AG10803 (cell line): ENCODE data around the gene KLHL29.

Source experiments
- DNase-seq: peaks from one replicate; pipeline ENCODE4 v3.0.0; 2010; ENCODE audit warnings: low read depth
- H3K4me3 ChIP-seq: 2 replicates; pipeline ENCODE4 v1.5.1; 2011; ENCODE audit warnings: mild to moderate bottlenecking, low read length, control low read depth
- CTCF ChIP-seq: conservative IDR thresholded peaks from 2 replicates; pipeline ENCODE4 v1.5.1; 2011; ENCODE audit warnings: mild to moderate bottlenecking, low read length, control low read depth, inconsistent platforms

The KLHL29 gene

GRCh38 chr2:23379220-23379695 lies 5.7 kb upstream of the KLHL29 start:
- no peak overlapping the region for H3K4me3 ChIP-seq
- no peak for DNase-seq
- TF ChIP-seq CTCF, result no peak

DNA sequence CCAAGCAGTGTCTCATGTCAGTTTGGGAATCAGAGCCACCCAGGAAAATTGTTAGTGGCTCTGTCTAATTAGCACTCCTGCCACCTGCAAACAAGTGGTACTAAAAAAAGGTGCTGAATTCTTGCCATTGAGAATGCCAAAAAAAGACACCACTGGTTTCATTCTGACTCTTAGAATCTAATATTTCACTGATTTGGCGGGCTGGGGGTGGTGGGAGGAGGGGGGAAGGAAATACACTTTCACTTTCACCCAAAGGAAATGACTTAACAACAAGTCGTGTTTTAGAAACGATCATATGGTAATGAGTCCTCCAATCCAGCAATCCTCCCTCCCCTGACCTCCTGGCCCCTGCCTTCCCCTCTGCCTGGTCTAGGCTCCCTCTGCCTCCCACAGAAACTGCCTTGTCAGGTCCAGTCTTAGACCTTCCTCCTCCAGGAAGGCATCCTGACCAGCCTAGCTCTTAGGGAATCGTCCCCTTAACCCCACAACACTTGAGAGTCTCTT lies 4.4 kb upstream of the KLHL29 start:
- TF ChIP-seq CTCF, result no peak
- no peak overlapping the region for H3K4me3 ChIP-seq
- DNase-seq, result no peak

DNA sequence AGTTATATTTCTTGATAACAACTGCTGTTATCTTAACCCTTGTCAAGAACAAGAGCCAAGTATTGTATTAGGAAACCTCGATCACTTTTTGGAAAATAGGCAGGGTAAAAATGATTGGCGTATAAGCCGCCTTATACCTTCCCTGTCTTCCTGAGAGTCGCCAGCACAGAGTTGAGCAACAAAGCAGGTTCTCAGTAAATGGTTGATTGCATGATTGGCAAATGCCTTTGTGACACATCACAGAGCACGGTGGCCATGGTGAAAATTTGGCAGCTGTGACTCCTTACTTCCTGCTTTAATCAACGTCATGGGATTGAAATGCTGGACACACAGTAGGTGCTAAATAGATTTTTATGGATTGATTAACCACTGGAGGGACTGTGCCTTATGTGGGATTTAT lies 3.9 kb upstream of the KLHL29 start:
- no peak overlapping the region for H3K4me3 ChIP-seq
- no peak for TF ChIP-seq CTCF
- DNase-seq, result peak; percentile 72

DNA sequence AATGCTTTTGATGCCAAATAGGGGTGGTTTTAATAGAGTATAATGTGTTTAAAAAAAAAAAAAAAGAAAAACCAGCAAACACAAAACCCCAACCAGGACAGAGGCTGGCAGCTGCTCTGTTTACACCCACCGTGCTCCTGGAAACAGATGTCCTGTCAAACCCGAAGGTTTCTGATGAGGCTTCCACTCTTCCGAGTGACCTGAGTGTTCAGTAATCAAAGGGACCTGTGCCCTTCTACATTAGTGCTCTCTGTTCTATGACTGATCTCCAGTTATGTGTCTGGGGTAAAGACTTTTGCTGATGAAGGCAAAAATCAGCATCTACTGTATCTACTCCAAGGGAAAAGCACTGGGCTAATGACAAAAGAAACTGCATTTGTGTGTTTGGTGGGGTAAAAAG lies 3.5 kb upstream of the KLHL29 start:
- DNase-seq, result no peak
- H3K4me3 ChIP-seq, result no peak overlapping the region
- TF ChIP-seq CTCF, result no peak

GRCh38 chr2:23383100-23383499 lies 1.9 kb upstream of the KLHL29 start:
- no peak for DNase-seq
- no peak overlapping the region for H3K4me3 ChIP-seq

DNA sequence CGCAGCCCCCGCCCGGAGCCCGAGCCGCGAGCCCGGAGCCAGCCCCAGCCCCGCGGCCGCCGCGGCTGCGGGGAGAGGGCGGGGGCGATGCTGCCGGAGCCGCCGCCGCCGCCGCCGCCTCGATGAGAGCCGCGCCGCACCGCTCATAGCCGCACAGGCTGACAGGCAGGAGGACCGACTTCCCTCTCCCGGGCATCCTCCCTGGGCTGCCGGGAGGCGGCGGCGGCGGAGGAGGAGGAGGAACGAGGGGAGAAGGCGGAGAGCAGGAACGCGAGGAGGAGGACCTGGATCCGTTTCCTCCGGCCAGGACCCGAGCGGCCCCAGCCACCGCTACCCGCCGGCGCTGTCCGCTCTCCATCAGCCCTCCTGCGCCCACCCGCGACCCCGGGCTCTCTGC lies 370 bp downstream of the KLHL29 start:
- H3K4me3 ChIP-seq, result peak overlapping the region; percentile 77
- peak; percentile 58 for DNase-seq
- TF ChIP-seq CTCF, result no peak

More at GRCh38 chr2:23383100-23383499, 1.9 kb upstream of the KLHL29 start:
- TF ChIP-seq CTCF, result no peak

- peak; percentile 34 for DNase-seq
- TF ChIP-seq CTCF, result no peak
- peak overlapping the region; percentile 77 for H3K4me3 ChIP-seq
These were observed 864 bp downstream of the KLHL29 start for GRCh38 chr2:23385748-23386338.
